ENCODE data around the gene RNF183.
A peak's percentile ranks its signal among the peaks of the same experiment; 100 is the strongest.

Gene RNF183

GRCh38 chr9:113302792-113303418 lies at the start of gene RNF183:
Gene RNF183 (minus strand): TSS chr9:113303376. CDS start chr9:113298184, 5,192 bp downstream.
- TF ChIP-seq ZNF274 (IDR thresholded peaks at IDR 0.05; ENCODE audit: low read depth, low read length): no peak
- H3K4me3 ChIP-seq (ENCODE audit: low read length): no peak within 1 kb of the TSS

GRCh38 chr9:113352411-113352810 lies 49.2 kb upstream of the RNF183 start:
- no peak for TF ChIP-seq ZNF274 (IDR thresholded peaks at IDR 0.05; ENCODE audit: low read depth, low read length)
- H3K4me3 ChIP-seq (ENCODE audit: low read length): no peak overlapping the region

GRCh38 chr9:113352006-113352405 lies 48.8 kb upstream of the RNF183 start:
- no peak for TF ChIP-seq ZNF274 (IDR thresholded peaks at IDR 0.05; ENCODE audit: low read depth, low read length)
- H3K4me3 ChIP-seq (ENCODE audit: low read length): no peak overlapping the region

GRCh38 chr9:113350937-113351336 lies 47.8 kb upstream of the RNF183 start:
- H3K4me3 ChIP-seq (ENCODE audit: low read length): no peak overlapping the region; the same call in 1 of the 2 replicates
- TF ChIP-seq ZNF274 (IDR thresholded peaks at IDR 0.05; ENCODE audit: low read depth, low read length): no peak

GRCh38 chr9:113350107-113350661 lies 47.0 kb upstream of the RNF183 start:
- no peak for TF ChIP-seq ZNF274 (IDR thresholded peaks at IDR 0.05; ENCODE audit: low read depth, low read length)
- H3K4me3 ChIP-seq (ENCODE audit: low read length): peak overlapping the region; percentile 53; the same call in 1 of the 2 replicates

- no peak for TF ChIP-seq ZNF274 (IDR thresholded peaks at IDR 0.05; ENCODE audit: low read depth, low read length)
- peak within 1 kb of the TSS; percentile 53; the same call in 1 of the 2 replicates for H3K4me3 ChIP-seq (ENCODE audit: low read length)
Measured at GRCh38 chr9:113349445-113350094, 46.4 kb upstream of the RNF183 start, which contains the start of gene BSPRY. Gene BSPRY (plus strand): TSS chr9:113349541. CDS start chr9:113349580, 39 bp downstream.

- H3K4me3 ChIP-seq (ENCODE audit: low read length): peak overlapping the region; percentile 53; the same call in 1 of the 2 replicates
- no peak for TF ChIP-seq ZNF274 (IDR thresholded peaks at IDR 0.05; ENCODE audit: low read depth, low read length)
Measured at GRCh38 chr9:113349066-113349444, 45.9 kb upstream of the RNF183 start.

- no peak for TF ChIP-seq ZNF274 (IDR thresholded peaks at IDR 0.05; ENCODE audit: low read depth, low read length)
- H3K4me3 ChIP-seq (ENCODE audit: low read length): no peak overlapping the region
Measured at GRCh38 chr9:113348437-113348836, 45.3 kb upstream of the RNF183 start.

- TF ChIP-seq ZNF274 (IDR thresholded peaks at IDR 0.05; ENCODE audit: low read depth, low read length): no peak
- no peak overlapping the region for H3K4me3 ChIP-seq (ENCODE audit: low read length)
Measured at GRCh38 chr9:113345671-113346070, 42.5 kb upstream of the RNF183 start.

GRCh38 chr9:113345190-113345589 lies 42.0 kb upstream of the RNF183 start:
- H3K4me3 ChIP-seq (ENCODE audit: low read length): no peak overlapping the region
- no peak for TF ChIP-seq ZNF274 (IDR thresholded peaks at IDR 0.05; ENCODE audit: low read depth, low read length)

- no peak overlapping the region for H3K4me3 ChIP-seq (ENCODE audit: low read length)
Measured at GRCh38 chr9:113343732-113344231, 40.6 kb upstream of the RNF183 start.

GRCh38 chr9:113341712-113342410 lies 38.7 kb upstream of the RNF183 start:
- TF ChIP-seq ZNF274 (IDR thresholded peaks at IDR 0.05; ENCODE audit: low read depth, low read length): no peak
- H3K4me3 ChIP-seq (ENCODE audit: low read length): no peak overlapping the region

More at GRCh38 chr9:113343732-113344231, 40.6 kb upstream of the RNF183 start:
- no peak for TF ChIP-seq ZNF274 (IDR thresholded peaks at IDR 0.05; ENCODE audit: low read depth, low read length)

GRCh38 chr9:113340011-113340699 lies 37.0 kb upstream of the RNF183 start, which contains the start of gene WDR31:
Gene WDR31 (minus strand): TSS chr9:113340275. CDS start chr9:113332022, 8,253 bp downstream.
- TF ChIP-seq ZNF274 (IDR thresholded peaks at IDR 0.05; ENCODE audit: low read depth, low read length): no peak
- H3K4me3 ChIP-seq (ENCODE audit: low read length): peak within 1 kb of the TSS; percentile 87

Measured in GM08714 (cell line).